Hepatocyte (in vitro differentiated cells): ENCODE data around the gene LEFTY2. TPM values are rescaled to one million over a fixed set of nuclear protein-coding genes. Genes with fewer than 3 reads are reported as not detected.
"Not testable (repeated sequence)": the region's sequence is repeated elsewhere in the genome, so short reads cannot be mapped to it uniquely, and the experiment has no call there.

Experiments used
- DNase-seq: peaks from one replicate; pipeline ENCODE4 v3.0.0-alpha.2; 2016; ENCODE audit warnings: low spot score
- H2AFZ ChIP-seq: fragments of 200-600 bp; sonication (generic); 2 replicates; pipeline ENCODE4 v1.6.0; 2016; ENCODE audit warnings: antibody characterized with exemption, mild to moderate bottlenecking
- H3K27ac ChIP-seq: fragments of 200-600 bp; sonication (generic); 2 replicates; pipeline ENCODE4 v1.5.1; 2016; ENCODE audit warnings: mild to moderate bottlenecking
- H3K27me3 ChIP-seq: fragments of 200-600 bp; sonication (generic); 2 replicates; pipeline ENCODE4 v1.6.1; 2016
- H3K36me3 ChIP-seq: fragments of 200-600 bp; sonication (generic); replicated peaks from 2 replicates; pipeline ENCODE4 v1.5.1; 2016; ENCODE audit warnings: low read depth; ENCODE audit not compliant: insufficient read depth
- H3K4me1 ChIP-seq: fragments of 200-600 bp; sonication (generic); 2 replicates; pipeline ENCODE4 v1.5.1; 2016; ENCODE audit warnings: mild to moderate bottlenecking, moderate library complexity; ENCODE audit not compliant: insufficient read depth
- H3K4me2 ChIP-seq: fragments of 200-600 bp; sonication (generic); 2 replicates; pipeline ENCODE4 v1.6.0; 2016
- H3K4me3 ChIP-seq: fragments of 200-600 bp; sonication (generic); 2 replicates; pipeline ENCODE4 v1.5.1; 2016; ENCODE audit warnings: mild to moderate bottlenecking
- H3K79me2 ChIP-seq: fragments of 200-600 bp; sonication (generic); 2 replicates; pipeline ENCODE4 v1.6.0; 2017; ENCODE audit warnings: mild to moderate bottlenecking
- H3K9me2 ChIP-seq: fragments of 200-600 bp; sonication (generic); replicated peaks from 2 replicates; pipeline ENCODE4 v1.6.0; 2017; ENCODE audit warnings: mild to moderate bottlenecking; ENCODE audit not compliant: insufficient read depth
- H3K9me3 ChIP-seq: fragments of 200-600 bp; sonication (generic); 2 replicates; pipeline ENCODE4 v1.5.1; 2016; ENCODE audit warnings: low read depth, mild to moderate bottlenecking
- H4K20me1 ChIP-seq: fragments of 200-600 bp; sonication (generic); 2 replicates; pipeline ENCODE4 v1.6.0; 2016; ENCODE audit warnings: mild to moderate bottlenecking; ENCODE audit not compliant: insufficient read depth, poor library complexity, severe bottlenecking
- CTCF ChIP-seq: fragments of 200-600 bp; sonication (generic); IDR thresholded peaks from 2 replicates; pipeline ENCODE4 v1.5.1; 2016; ENCODE audit warnings: antibody characterized with exemption, mild to moderate bottlenecking; ENCODE audit not compliant: poor library complexity
- EZH2 ChIP-seq: fragments of 200-600 bp; sonication (generic); IDR thresholded peaks from 2 replicates; pipeline ENCODE4 v1.6.1; 2016; ENCODE audit warnings: antibody characterized with exemption, mild to moderate bottlenecking, borderline replicate concordance
- EZH2phosphoT487 ChIP-seq: fragments of 200-600 bp; sonication (generic); IDR thresholded peaks from one replicate; pipeline ENCODE4 v1.6.1; 2018; ENCODE audit warnings: antibody characterized with exemption, mild to moderate bottlenecking, low read depth, moderate library complexity; ENCODE audit not compliant: unreplicated experiment, severe bottlenecking
- WGBS: methylation state at CpG from one replicate; pipeline ENCODE4 v1.1.6; 2016; ENCODE audit warnings: low lambda C conversion rate; ENCODE audit errors: missing lambda C conversion rate; 5-methylcytosine and 5-hydroxymethylcytosine counted together
- polyA plus RNA-seq: library from polyadenylated mRNA; unstranded; fragments of >200 nt; fragmentation: Nextera tagmentation; extraction: Ambion mirVana; gene quantifications from 2 replicates; pipeline ENCODE4 v1.2.1, GENCODE V29; 2016
- total RNA-seq: library from RNA; depleted of rRNA; stranded (reverse); fragments of >200 nt; gene quantifications from 2 replicates; pipeline ENCODE4 v1.2.3, GENCODE V29; 2014

LEFTY2 gene
- total and polyA plus RNA-seq, 2 experiments from 2014 or later = 0.60 to 1.1 TPM

- no peaks in the 10 kb centered on the region for H4K20me1 ChIP-seq
- no peak overlapping the region for H3K4me2 ChIP-seq
- H3K79me2 ChIP-seq = no peaks in the 10 kb centered on the region
- H3K27me3 ChIP-seq = no peaks in the 10 kb centered on the region
- 92% methylated on average over 10 of the region's 10 CpGs for WGBS
- H3K4me1 ChIP-seq = no peaks in the 10 kb centered on the region
- H3K4me3 ChIP-seq = no peak overlapping the region
- no peaks in the 10 kb centered on the region for H3K36me3 ChIP-seq
- TF ChIP-seq EZH2phosphoT487 (no peak), CTCF (no peak), EZH2 (no peak)
- H3K9me2 ChIP-seq = no peaks in the 10 kb centered on the region
- H2AFZ ChIP-seq = no peak overlapping the region
- H3K9me3 ChIP-seq = no peaks in the 10 kb centered on the region
- H3K27ac ChIP-seq = no peak overlapping the region
- no peak for DNase-seq
These were observed 33.4 kb upstream of the LEFTY2 start for GRCh38 chr1:225974454-225974853.

- no peak overlapping the region for H3K4me2 ChIP-seq
- no peaks in the 10 kb centered on the region for H3K36me3 ChIP-seq
- WGBS = 65% methylated on average over 5 of the region's 5 CpGs
- no peak for DNase-seq
- no peak overlapping the region for H3K27ac ChIP-seq
- H3K4me3 ChIP-seq = no peak overlapping the region
- no peaks in the 10 kb centered on the region for H3K9me2 ChIP-seq
- TF ChIP-seq EZH2 (no peak), EZH2phosphoT487 (no peak), CTCF (no peak)
- H3K79me2 ChIP-seq = no peaks in the 10 kb centered on the region
- no peaks in the 10 kb centered on the region for H3K27me3 ChIP-seq
- H3K9me3 ChIP-seq = no peaks in the 10 kb centered on the region
- no peak overlapping the region for H2AFZ ChIP-seq
- no peaks in the 10 kb centered on the region for H4K20me1 ChIP-seq
- no peaks in the 10 kb centered on the region for H3K4me1 ChIP-seq
These were observed 32.1 kb upstream of the LEFTY2 start for GRCh38 chr1:225973158-225973557.

GRCh38 chr1:225972344-225973152 is 31.5 kb upstream of the LEFTY2 start:
- H3K79me2 ChIP-seq = no peaks in the 10 kb centered on the region
- H3K27ac ChIP-seq = no peak overlapping the region
- H3K9me2 ChIP-seq = no peaks in the 10 kb centered on the region
- no peaks in the 10 kb centered on the region for H3K9me3 ChIP-seq
- H3K36me3 ChIP-seq = no peaks in the 10 kb centered on the region
- H2AFZ ChIP-seq = no peak overlapping the region
- no peaks in the 10 kb centered on the region for H3K27me3 ChIP-seq
- H4K20me1 ChIP-seq = no peaks in the 10 kb centered on the region
- H3K4me1 ChIP-seq = no peaks in the 10 kb centered on the region
- H3K4me3 ChIP-seq = no peak overlapping the region
- no peak overlapping the region for H3K4me2 ChIP-seq
- TF ChIP-seq EZH2 = no peak
- no peak for TF ChIP-seq CTCF
- no peak for TF ChIP-seq EZH2phosphoT487
- no peak for DNase-seq
- WGBS = 96% methylated on average over 15 of the region's 15 CpGs

- not testable (repeated sequence) for H3K4me3 ChIP-seq, H3K9me2 ChIP-seq, H3K9me3 ChIP-seq, H3K79me2 ChIP-seq, H4K20me1 ChIP-seq, H3K27ac ChIP-seq, DNase-seq, H3K27me3 ChIP-seq, H3K4me2 ChIP-seq, H2AFZ ChIP-seq, H3K4me1 ChIP-seq, H3K36me3 ChIP-seq
- 91% methylated on average over 16 of the region's 16 CpGs for WGBS
These were observed 29.7 kb upstream of the LEFTY2 start for GRCh38 chr1:225970592-225971157.

- H3K4me1 ChIP-seq, H3K27me3 ChIP-seq, H3K9me2 ChIP-seq, H3K4me2 ChIP-seq, H3K79me2 ChIP-seq, DNase-seq, H3K27ac ChIP-seq, H3K36me3 ChIP-seq, H2AFZ ChIP-seq, H3K9me3 ChIP-seq, H3K4me3 ChIP-seq, H4K20me1 ChIP-seq: not testable (repeated sequence)
- 97% methylated on average over 27 of the region's 28 CpGs for WGBS
These were observed 28.7 kb upstream of the LEFTY2 start for GRCh38 chr1:225969751-225970150.
